OCI-LY7 (cell line): ENCODE results near the gene AAMDC. TPM values are rescaled to one million over a fixed set of nuclear protein-coding genes. Genes with fewer than 3 reads are reported as not detected.
A peak's percentile ranks its signal among the peaks of the same experiment; 100 is the strongest.
"Not testable (repeated sequence)": the region's sequence is repeated elsewhere in the genome, so short reads cannot be mapped to it uniquely, and the experiment has no call there.

Experiments
- BruUV-seq: library from RNA; stranded (reverse); fragments of 400-500 nt; replicated peaks from 2 replicates; lab custom pipeline; 2021; lab: Mats Ljungman, UMichigan
- CTCF ChIA-PET: fragments of 300-600 bp; sonication (Branson Sonifier 250); formaldehyde crosslinking; loops from one replicate; lab custom pipeline; 2022; ENCODE audit warnings: antibody characterized with exemption; ENCODE audit not compliant: unreplicated experiment; lab: Charles Lee
- POLR2A ChIA-PET: fragments of 300-600 bp; sonication (Branson Sonifier 250); formaldehyde crosslinking; loops from one replicate; lab custom pipeline; 2022; ENCODE audit warnings: antibody characterized with exemption; lab: Charles Lee
- DNase-seq: peaks from one replicate; pipeline ENCODE4 v3.0.0-alpha.2; 2015; ENCODE audit warnings: low spot score
- H2AFZ ChIP-seq: fragments of 200-600 bp; sonication (generic), shearing (Covaris generic); 2 replicates; pipeline ENCODE4 v1.6.1; 2014; ENCODE audit warnings: mild to moderate bottlenecking, antibody characterized with exemption, low read length, moderate library complexity
- H3K27ac ChIP-seq: fragments of 200-600 bp; sonication (generic); 2 replicates; pipeline ENCODE4 v1.5.1; 2014; ENCODE audit warnings: mixed run types, low read depth, mild to moderate bottlenecking, moderate library complexity, low read length, inconsistent platforms; ENCODE audit not compliant: poor library complexity, severe bottlenecking
- H3K36me3 ChIP-seq: fragments of 200-600 bp; sonication (generic); 2 replicates; pipeline ENCODE4 v1.6.1; 2014; ENCODE audit warnings: mild to moderate bottlenecking, antibody characterized with exemption, low read length, moderate library complexity, mixed read lengths; ENCODE audit not compliant: insufficient read depth
- H3K4me1 ChIP-seq: fragments of 200-600 bp; sonication (generic); 2 replicates; pipeline ENCODE4 v1.5.1; 2014; ENCODE audit warnings: mild to moderate bottlenecking, low read length; ENCODE audit not compliant: insufficient read depth, poor library complexity, severe bottlenecking
- H3K4me2 ChIP-seq: fragments of 200-600 bp; sonication (generic); 2 replicates; pipeline ENCODE4 v1.6.1; 2014; ENCODE audit warnings: mild to moderate bottlenecking, low read length
- H3K4me3 ChIP-seq: fragments of 200-600 bp; sonication (generic); 2 replicates; pipeline ENCODE4 v1.5.1; 2014; ENCODE audit warnings: mild to moderate bottlenecking, low read depth, low read length; ENCODE audit not compliant: poor library complexity, severe bottlenecking
- H3K79me2 ChIP-seq: fragments of 200-600 bp; sonication (generic); 2 replicates; pipeline ENCODE4 v1.6.1; 2016; ENCODE audit warnings: low read depth, mild to moderate bottlenecking, low read length, moderate library complexity, mixed read lengths; ENCODE audit not compliant: insufficient read depth
- H3K9me2 ChIP-seq: fragments of 200-600 bp; sonication (generic); 2 replicates; pipeline ENCODE4 v1.6.1; 2016; ENCODE audit warnings: mild to moderate bottlenecking, low read length, mixed read lengths; ENCODE audit not compliant: insufficient read depth
- H3K9me3 ChIP-seq: fragments of 200-600 bp; sonication (generic); 2 replicates; pipeline ENCODE4 v1.6.1; 2014; ENCODE audit warnings: mild to moderate bottlenecking, mixed run types, low read length, mixed read lengths
- H4K20me1 ChIP-seq: fragments of 200-600 bp; sonication (generic); 2 replicates; pipeline ENCODE4 v1.6.1; 2014; ENCODE audit warnings: mild to moderate bottlenecking, antibody characterized with exemption, low read length, moderate library complexity, mixed read lengths; ENCODE audit not compliant: insufficient read depth
- EZH2phosphoT487 ChIP-seq: fragments of 200-600 bp; sonication (generic); IDR thresholded peaks from 2 replicates; pipeline ENCODE4 v1.6.1; 2018; ENCODE audit warnings: low read depth, borderline replicate concordance, mild to moderate bottlenecking, mixed run types, antibody characterized with exemption, low read length, moderate library complexity, mixed read lengths
- intact Hi-C: fragments of 100-400 bp; cut with micrococcal nuclease; formaldehyde crosslinking; loops from one replicate; pipeline ENCODE4 v1.10.0; 2022; ENCODE audit not compliant: unreplicated experiment
- total RNA-seq, 2 experiments: library from RNA; depleted of rRNA in 1 of 2; stranded (reverse); fragments of >200 nt in 1 of 2; shearing (Covaris generic) in 1 of 2; gene quantifications; 2 replicates each; pipeline ENCODE4 v1.2.3, GENCODE V29; 2014 to 2022
- TF ChIP-seq, protein P1 (sequence below): fragments of 200-600 bp; sonication (generic); conservative IDR thresholded peaks from 2 replicates; pipeline ENCODE4 v1.5.1; 2014; ENCODE audit warnings: mild to moderate bottlenecking, antibody characterized with exemption, low read length, moderate library complexity, mixed read lengths

Gene AAMDC
- total RNA-seq, 2 experiments from 2014 or later, result 11.0 to 17.1 TPM

DNA sequence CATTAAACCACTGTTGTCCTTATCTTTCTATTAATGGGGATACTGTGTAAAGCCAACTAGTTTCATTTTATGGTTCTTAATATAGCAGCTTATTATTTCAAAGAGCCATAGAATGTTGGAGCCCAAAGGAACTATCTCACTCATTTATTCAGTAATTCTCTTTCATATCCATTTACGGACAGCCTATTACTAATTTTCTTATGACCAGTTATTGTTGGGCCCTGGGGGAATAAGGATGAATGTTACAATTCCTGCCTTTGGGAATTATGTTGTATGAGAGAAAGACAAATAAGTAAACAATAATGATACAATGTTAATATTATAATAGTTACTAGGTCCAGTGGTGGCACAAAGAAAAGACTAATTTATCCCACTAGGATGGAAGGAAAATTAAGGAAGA, 52.4 kb downstream of the AAMDC start:
- intact Hi-C loops, result no loop called here
- no peaks in the 10 kb centered on the region for H4K20me1 ChIP-seq
- no peaks in the 10 kb centered on the region for H3K4me1 ChIP-seq
- no peak overlapping the region for H3K27ac ChIP-seq
- DNase-seq, result no peak
- no peaks in the 10 kb centered on the region for H3K79me2 ChIP-seq
- H3K4me3 ChIP-seq, result no peak overlapping the region
- ChIA-PET POLR2A (interaction anchor here (0.7 kb wide), 1 partner anchor 131 kb away, joined by 3 read pairs; no protein-coding TSS in a partner anchor), CTCF (no interaction called here)
- no peak overlapping the region for H2AFZ ChIP-seq
- no peaks in the 10 kb centered on the region for H3K9me3 ChIP-seq
- H3K9me2 ChIP-seq, result no peaks in the 10 kb centered on the region
- TSS peak; percentile 29 for BruUV-seq
- TF ChIP-seq, protein P1, sequence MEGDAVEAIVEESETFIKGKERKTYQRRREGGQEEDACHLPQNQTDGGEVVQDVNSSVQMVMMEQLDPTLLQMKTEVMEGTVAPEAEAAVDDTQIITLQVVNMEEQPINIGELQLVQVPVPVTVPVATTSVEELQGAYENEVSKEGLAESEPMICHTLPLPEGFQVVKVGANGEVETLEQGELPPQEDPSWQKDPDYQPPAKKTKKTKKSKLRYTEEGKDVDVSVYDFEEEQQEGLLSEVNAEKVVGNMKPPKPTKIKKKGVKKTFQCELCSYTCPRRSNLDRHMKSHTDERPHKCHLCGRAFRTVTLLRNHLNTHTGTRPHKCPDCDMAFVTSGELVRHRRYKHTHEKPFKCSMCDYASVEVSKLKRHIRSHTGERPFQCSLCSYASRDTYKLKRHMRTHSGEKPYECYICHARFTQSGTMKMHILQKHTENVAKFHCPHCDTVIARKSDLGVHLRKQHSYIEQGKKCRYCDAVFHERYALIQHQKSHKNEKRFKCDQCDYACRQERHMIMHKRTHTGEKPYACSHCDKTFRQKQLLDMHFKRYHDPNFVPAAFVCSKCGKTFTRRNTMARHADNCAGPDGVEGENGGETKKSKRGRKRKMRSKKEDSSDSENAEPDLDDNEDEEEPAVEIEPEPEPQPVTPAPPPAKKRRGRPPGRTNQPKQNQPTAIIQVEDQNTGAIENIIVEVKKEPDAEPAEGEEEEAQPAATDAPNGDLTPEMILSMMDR, result no peak
- TF ChIP-seq EZH2phosphoT487, result no peak
- H3K36me3 ChIP-seq, result peaks cover 49% of the 10 kb centered on the region
- no peak overlapping the region for H3K4me2 ChIP-seq

DNA sequence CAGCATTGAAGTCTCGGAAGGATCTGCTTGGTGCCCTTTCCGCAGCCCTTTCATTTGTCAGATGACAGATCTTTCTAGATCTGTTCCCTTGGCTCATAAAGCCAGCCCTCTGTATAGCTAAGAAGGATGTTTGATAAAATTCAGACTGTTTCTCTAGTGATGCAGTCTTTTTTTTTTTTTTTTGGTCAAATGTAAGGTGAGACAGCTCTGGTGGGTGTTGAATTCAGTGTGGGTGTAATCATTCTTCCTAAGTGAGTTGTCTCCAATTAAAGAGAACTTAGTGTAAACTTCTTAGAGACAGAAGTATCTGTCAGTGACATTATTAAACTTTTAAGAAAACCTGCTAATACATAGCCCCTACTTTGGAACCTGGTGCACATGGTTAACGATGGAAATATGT, 53.3 kb downstream of the AAMDC start:
- ChIA-PET POLR2A (interaction anchor here (0.6 to 0.7 kb wide), 2 partner anchors 26 to 130 kb away, joined by 3 read pairs; no protein-coding TSS in a partner anchor), CTCF (no interaction called here)
- no TSS peak for BruUV-seq
- Histone ChIP-seq H3K4me1 (peaks cover 2% of the 10 kb centered on the region), H3K9me2 (no peaks in the 10 kb centered on the region), H3K9me3 (no peaks in the 10 kb centered on the region), H3K79me2 (no peaks in the 10 kb centered on the region), H2AFZ (no peak overlapping the region), H3K4me3 (no peak overlapping the region), H3K27ac (no peak overlapping the region), H3K4me2 (no peak overlapping the region), H4K20me1 (no peaks in the 10 kb centered on the region), H3K36me3 (peaks cover 53% of the 10 kb centered on the region)
- TF ChIP-seq, protein P1, result no peak
- TF ChIP-seq EZH2phosphoT487, result no peak
- intact Hi-C loops, result no loop called here
- DNase-seq, result no peak

DNA sequence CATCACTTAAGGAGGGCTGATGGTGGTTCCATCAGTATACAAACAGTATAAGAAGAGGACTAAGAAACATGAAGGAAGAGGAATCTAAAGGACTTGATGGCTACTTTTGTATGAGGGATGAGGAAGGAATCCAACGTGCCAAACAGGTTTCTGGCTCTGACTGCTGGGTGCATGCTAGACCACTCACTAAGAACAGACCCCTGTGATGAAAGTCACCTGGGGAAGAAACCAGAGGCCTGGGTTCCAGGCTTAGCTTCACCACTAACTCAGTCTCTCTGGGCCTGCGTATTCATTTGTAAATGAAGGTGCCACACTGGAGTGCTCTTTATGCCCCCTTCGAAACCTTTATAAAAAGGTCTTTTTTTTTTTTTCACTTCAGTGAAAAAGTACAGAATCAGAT, 55.1 kb downstream of the AAMDC start:
- intact Hi-C loops, result no loop called here
- Histone ChIP-seq H3K4me2 (no peak overlapping the region), H4K20me1 (no peaks in the 10 kb centered on the region), H3K4me1 (peaks cover 12% of the 10 kb centered on the region), H2AFZ (no peak overlapping the region), H3K9me2 (no peaks in the 10 kb centered on the region), H3K4me3 (no peak overlapping the region), H3K79me2 (no peaks in the 10 kb centered on the region), H3K9me3 (no peaks in the 10 kb centered on the region), H3K27ac (no peak overlapping the region), H3K36me3 (peaks cover 59% of the 10 kb centered on the region)
- POLR2A ChIA-PET, result no interaction called here
- TF ChIP-seq, protein P1, result no peak
- no peak for TF ChIP-seq EZH2phosphoT487
- DNase-seq, result no peak
- CTCF ChIA-PET, result no interaction called here
- BruUV-seq, result no TSS peak

DNA sequence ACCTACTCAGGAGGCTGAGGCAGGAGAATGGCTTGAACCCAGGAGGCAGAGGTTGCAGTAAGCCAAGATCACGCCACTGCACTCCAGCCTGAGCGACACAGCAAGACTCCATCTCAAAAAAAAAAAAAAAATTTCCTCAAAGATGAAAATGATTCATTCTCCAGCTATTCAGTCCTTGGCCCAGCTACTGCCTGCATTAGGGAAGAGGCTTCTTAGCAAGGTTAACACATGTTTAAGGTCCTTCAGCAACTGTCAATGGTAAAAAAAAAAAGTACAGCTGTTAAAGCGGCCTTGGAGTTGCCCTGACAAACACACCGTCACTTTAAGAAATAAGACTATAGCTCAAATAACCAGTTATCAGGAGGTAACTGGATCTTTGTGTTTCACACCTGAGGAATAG, 57.3 kb downstream of the AAMDC start:
- BruUV-seq, H3K79me2 ChIP-seq: not testable (repeated sequence)
- POLR2A ChIA-PET, result interaction anchor here (1.1 kb wide), 1 partner anchor 14 kb away, joined by 3 read pairs; no protein-coding TSS in a partner anchor

More for the DNA sequence above, 57.3 kb downstream of the AAMDC start:
- DNase-seq, H2AFZ ChIP-seq, H3K9me3 ChIP-seq, H3K4me2 ChIP-seq, CTCF ChIA-PET, H4K20me1 ChIP-seq, H3K4me3 ChIP-seq, H3K27ac ChIP-seq, H3K9me2 ChIP-seq, intact Hi-C loops: not testable (repeated sequence)
- peaks cover 12% of the 10 kb centered on the region for H3K4me1 ChIP-seq
- peaks cover 63% of the 10 kb centered on the region for H3K36me3 ChIP-seq
